Measurements from ENCODE around the gene GPT2.

GPT2 gene

DNA sequence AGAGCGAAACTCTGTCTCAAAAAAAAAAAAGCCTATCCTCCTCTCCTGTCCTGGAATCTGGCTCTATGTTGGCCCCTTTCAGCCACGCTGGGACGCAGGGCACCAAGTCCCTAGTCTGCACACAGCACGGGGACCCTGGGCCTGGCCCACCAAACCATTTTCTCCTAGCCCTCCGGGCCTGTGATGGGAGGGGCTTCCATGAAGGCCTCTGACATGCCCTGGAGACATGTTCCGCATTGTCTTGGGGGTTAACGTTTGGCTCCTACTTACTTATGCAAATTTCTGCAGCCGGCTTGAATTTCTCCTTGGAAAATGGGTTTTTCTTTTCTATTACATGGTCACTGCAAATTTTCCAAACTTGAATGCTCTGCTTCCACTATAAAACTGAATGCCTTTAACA, 12.6 kb upstream of the GPT2 start:
- DNase-seq (ENCODE audit: low read depth): no peak
- no peak overlapping the region for H3K4me3 ChIP-seq (ENCODE audit: low read length)
- no peak for TF ChIP-seq CTCF (conservative IDR thresholded peaks at IDR 0.05; ENCODE audit: low read depth, low read length)

GRCh38 chr16:46873201-46873600, 11.0 kb upstream of the GPT2 start:
- TF ChIP-seq CTCF (conservative IDR thresholded peaks at IDR 0.05; ENCODE audit: low read depth, low read length): no peak
- no peak for DNase-seq (ENCODE audit: low read depth)
- no peak overlapping the region for H3K4me3 ChIP-seq (ENCODE audit: low read length)

GRCh38 chr16:46875243-46875642, 8.9 kb upstream of the GPT2 start:
- H3K4me3 ChIP-seq (ENCODE audit: low read length): no peak overlapping the region
- no peak for DNase-seq (ENCODE audit: low read depth)
- TF ChIP-seq CTCF (conservative IDR thresholded peaks at IDR 0.05; ENCODE audit: low read depth, low read length): no peak

GRCh38 chr16:46882304-46882939, 1.7 kb upstream of the GPT2 start:
- H3K4me3 ChIP-seq (ENCODE audit: low read length): no peak overlapping the region
- no peak for TF ChIP-seq CTCF (conservative IDR thresholded peaks at IDR 0.05; ENCODE audit: low read depth, low read length)
- no peak for DNase-seq (ENCODE audit: low read depth)

DNA sequence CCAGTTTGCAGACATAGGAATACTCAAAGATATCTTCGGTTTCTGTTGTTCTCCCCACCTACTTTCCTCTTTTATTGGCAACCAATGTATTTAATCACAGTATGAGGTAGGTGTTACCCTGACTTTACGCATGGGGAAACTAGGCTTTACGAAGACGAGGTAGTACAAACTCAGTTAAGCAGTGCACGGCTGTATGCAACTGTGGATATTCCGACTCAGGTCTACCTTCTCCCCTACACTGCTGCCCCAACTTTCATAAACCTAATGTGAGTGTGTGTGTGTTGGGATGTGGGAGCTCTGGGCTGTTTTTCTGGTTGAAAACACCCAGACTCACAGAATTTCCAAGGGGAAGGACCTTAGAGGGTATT, 1.2 kb upstream of the GPT2 start:
- no peak overlapping the region for H3K4me3 ChIP-seq (ENCODE audit: low read length)
- no peak for DNase-seq (ENCODE audit: low read depth)
- TF ChIP-seq CTCF (conservative IDR thresholded peaks at IDR 0.05; ENCODE audit: low read depth, low read length): no peak

- H3K4me3 ChIP-seq (ENCODE audit: low read length): peak overlapping the region; percentile 69
- DNase-seq (ENCODE audit: low read depth): no peak
- no peak for TF ChIP-seq CTCF (conservative IDR thresholded peaks at IDR 0.05; ENCODE audit: low read depth, low read length)
Measured at GRCh38 chr16:46883353-46883689, 841 bp upstream of the GPT2 start.

- DNase-seq (ENCODE audit: low read depth): no peak
- H3K4me3 ChIP-seq (ENCODE audit: low read length): peak overlapping the region; percentile 81
- no peak for TF ChIP-seq CTCF (conservative IDR thresholded peaks at IDR 0.05; ENCODE audit: low read depth, low read length)
Measured at GRCh38 chr16:46884513-46885293, 541 bp downstream of the GPT2 start.
